Ovary (tissue), 3 donors: ENCODE measurements around the gene NFE2L1.
A peak's percentile ranks its signal among the peaks of the same experiment; 100 is the strongest.

Experiments used
- EP300 ChIP-seq: sonication (generic); formaldehyde crosslinking; IDR thresholded peaks from one replicate; pipeline ENCODE4 v1.6.1; 2017; ENCODE audit warnings: antibody characterized with exemption
- POLR2A ChIP-seq: fragments of 450-650 bp; IDR thresholded peaks from one replicate; pipeline ENCODE4 v1.6.1; 2017; ENCODE audit warnings: antibody characterized with exemption, mild to moderate bottlenecking, moderate library complexity
- TF ChIP-seq, protein P1 (sequence below), 3 donors: fragments of 450-650 bp in 2 of 3; fragments of 200-600 bp in 1 of 3; IDR thresholded peaks; one replicate each; pipeline versions ENCODE4 v1.5.1 to v1.8.0; 2016 to 2022; ENCODE audit warnings: antibody characterized with exemption in 3 of 3, mild to moderate bottlenecking in 1 of 3
- donor health status: DM: no; HTN: no; CAD: no.

- TF ChIP-seq, protein P1, sequence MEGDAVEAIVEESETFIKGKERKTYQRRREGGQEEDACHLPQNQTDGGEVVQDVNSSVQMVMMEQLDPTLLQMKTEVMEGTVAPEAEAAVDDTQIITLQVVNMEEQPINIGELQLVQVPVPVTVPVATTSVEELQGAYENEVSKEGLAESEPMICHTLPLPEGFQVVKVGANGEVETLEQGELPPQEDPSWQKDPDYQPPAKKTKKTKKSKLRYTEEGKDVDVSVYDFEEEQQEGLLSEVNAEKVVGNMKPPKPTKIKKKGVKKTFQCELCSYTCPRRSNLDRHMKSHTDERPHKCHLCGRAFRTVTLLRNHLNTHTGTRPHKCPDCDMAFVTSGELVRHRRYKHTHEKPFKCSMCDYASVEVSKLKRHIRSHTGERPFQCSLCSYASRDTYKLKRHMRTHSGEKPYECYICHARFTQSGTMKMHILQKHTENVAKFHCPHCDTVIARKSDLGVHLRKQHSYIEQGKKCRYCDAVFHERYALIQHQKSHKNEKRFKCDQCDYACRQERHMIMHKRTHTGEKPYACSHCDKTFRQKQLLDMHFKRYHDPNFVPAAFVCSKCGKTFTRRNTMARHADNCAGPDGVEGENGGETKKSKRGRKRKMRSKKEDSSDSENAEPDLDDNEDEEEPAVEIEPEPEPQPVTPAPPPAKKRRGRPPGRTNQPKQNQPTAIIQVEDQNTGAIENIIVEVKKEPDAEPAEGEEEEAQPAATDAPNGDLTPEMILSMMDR (IDR thresholded peaks at IDR 0.05): no peak
- TF ChIP-seq EP300 (no peak), POLR2A (peak; percentile 55)
Observed at GRCh38 chr17:48101012-48101720, 53.0 kb downstream of the NFE2L1 start, which contains the start of gene CBX1.
